D721Med (cell line): ENCODE results near the gene SIN3A.
"Not testable (repeated sequence)": the region's sequence is repeated elsewhere in the genome, so short reads cannot be mapped to it uniquely, and the experiment has no call there.

Source experiments
- DNase-seq: peaks from one replicate; pipeline ENCODE4 v3.0.0; 2011; ENCODE audit warnings: low spot score; ENCODE audit not compliant: insufficient read length
- FAIRE-seq: peaks from 2 replicates; lab custom pipeline; 2011; peaks lifted over from hg19 to GRCh38; lab: Jason Lieb, UNC
- TF ChIP-seq, protein P1 (sequence below): IDR thresholded peaks from 2 replicates; pipeline ENCODE4 v1.5.1; 2012; ENCODE audit warnings: mild to moderate bottlenecking, control low read depth; ENCODE audit not compliant: insufficient read depth; ENCODE audit errors: missing control alignments

Gene SIN3A

DNA sequence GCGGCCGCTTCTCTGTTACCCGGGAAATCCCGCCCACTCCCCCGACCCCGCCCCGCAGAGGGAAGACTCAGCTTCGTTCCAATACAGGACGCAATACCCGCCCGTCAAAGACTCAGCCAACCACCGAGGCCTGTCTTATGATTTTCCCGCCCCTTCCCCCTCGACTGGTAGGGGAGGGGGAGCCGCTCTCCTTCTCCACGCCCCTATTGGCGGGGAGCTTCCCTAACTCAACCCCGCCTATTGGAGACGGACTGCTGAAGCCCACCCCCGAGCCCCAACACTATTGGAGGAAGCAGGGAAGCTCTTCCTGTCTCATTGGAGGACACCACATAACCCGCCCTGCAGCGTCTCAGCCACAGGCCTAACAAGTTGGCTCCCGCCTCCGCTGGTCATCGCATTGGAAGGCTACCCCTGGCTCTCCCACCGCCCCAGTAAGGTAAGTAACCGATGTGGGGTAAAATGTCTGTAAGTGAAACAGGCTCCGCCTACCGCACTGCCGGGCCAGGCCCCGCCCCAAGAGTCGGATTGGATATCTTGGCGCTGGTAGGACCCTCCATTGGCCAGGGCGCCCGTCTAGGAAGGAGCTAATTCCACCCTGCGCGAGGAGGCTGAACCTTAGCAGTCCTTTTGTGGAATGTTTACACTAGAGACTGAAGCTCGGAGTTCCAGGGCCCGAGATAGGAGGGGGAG lies at the start of gene SIN3A:
SIN3A (minus strand) TSS at position 17 of the 690 bp plus-strand sequence. CDS start 21,315 bp downstream, outside the sequence.
- FAIRE-seq (peak; percentile 53), DNase-seq (no peak)
- TF ChIP-seq, protein P1, sequence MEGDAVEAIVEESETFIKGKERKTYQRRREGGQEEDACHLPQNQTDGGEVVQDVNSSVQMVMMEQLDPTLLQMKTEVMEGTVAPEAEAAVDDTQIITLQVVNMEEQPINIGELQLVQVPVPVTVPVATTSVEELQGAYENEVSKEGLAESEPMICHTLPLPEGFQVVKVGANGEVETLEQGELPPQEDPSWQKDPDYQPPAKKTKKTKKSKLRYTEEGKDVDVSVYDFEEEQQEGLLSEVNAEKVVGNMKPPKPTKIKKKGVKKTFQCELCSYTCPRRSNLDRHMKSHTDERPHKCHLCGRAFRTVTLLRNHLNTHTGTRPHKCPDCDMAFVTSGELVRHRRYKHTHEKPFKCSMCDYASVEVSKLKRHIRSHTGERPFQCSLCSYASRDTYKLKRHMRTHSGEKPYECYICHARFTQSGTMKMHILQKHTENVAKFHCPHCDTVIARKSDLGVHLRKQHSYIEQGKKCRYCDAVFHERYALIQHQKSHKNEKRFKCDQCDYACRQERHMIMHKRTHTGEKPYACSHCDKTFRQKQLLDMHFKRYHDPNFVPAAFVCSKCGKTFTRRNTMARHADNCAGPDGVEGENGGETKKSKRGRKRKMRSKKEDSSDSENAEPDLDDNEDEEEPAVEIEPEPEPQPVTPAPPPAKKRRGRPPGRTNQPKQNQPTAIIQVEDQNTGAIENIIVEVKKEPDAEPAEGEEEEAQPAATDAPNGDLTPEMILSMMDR = no peak

GRCh38 chr15:75493732-75494131 lies 42.2 kb upstream of the SIN3A start:
- no peak for DNase-seq
- TF ChIP-seq, protein P1 = no peak
- FAIRE-seq = no peak

DNA sequence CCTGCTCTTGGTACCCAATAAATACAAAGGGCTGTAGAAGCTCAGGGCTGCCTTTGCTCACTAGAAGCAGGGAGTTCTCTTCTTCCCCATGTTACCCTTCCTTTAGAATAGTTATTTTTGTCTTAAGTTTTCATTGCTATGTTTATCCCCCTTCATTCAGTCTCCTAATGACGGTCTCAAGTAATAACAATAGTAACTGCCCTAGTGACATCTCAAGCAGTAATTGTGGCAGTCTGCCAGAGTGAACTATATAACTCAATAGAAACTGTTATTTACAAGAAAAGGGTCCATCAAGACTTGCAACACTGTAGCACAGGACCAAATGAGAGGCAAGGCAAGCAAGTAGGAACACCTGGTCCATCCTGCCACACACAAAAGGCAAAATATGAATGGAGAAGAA lies 32.5 kb upstream of the SIN3A start:
- TF ChIP-seq, protein P1 = no peak
- FAIRE-seq (no peak), DNase-seq (no peak)

- not testable (repeated sequence) for FAIRE-seq, DNase-seq
Measured at GRCh38 chr15:75483556-75483955, 32.1 kb upstream of the SIN3A start.

DNA sequence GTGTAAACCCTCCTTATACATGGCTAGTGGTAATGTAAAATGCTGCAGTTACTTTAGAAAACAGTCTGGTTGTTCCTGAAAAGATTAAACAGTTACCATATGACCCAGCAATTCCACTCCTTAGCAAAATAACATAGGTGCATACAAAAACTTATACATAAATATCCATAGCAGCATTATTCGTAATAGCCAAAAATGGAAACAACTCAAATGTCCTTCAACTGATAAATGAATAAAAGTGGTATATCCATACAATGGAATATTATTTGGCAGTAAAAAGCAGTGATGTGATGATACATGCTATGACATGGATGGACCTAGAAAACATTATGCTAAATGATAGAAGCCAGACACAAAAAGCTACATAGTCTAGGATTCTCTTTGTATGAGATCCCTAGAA lies 31.6 kb upstream of the SIN3A start:
- TF ChIP-seq, protein P1 = no peak
- DNase-seq = no peak
- FAIRE-seq = no peak

- not testable (repeated sequence) for FAIRE-seq, DNase-seq
Measured at GRCh38 chr15:75480463-75480862, 29.0 kb upstream of the SIN3A start.

GRCh38 chr15:75479670-75480069 lies 28.2 kb upstream of the SIN3A start:
- TF ChIP-seq, protein P1 = no peak
- DNase-seq = no peak
- FAIRE-seq = no peak

DNA sequence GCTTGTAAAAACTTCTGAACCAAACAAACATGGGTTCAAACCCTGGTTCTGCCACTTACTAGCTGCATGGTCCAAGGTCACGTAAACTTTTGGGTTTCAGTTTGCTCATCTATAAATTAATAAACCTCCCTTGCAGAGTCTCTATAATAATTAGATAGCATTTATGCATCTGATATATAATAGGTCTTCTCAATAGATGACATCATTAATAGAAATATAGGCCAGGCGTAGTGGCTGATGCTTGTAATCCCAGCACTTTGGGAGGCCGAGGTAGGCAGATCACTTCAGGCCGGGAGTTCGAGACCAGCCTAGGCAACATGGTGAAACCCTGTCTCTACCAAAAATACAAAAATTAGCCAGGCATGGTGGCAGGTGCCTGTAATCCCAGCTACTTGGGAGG lies 25.6 kb upstream of the SIN3A start:
- not testable (repeated sequence) for DNase-seq, FAIRE-seq

- TF ChIP-seq, protein P1 = no peak
- FAIRE-seq = no peak
- no peak for DNase-seq
Measured at GRCh38 chr15:75468913-75469598, 17.6 kb upstream of the SIN3A start.
